Cardiac fibroblast (primary cell): ENCODE measurements around the gene CHAF1A.

ENCODE experiments used
- DNase-seq, 2 donors: peaks; one replicate each; pipeline versions ENCODE4 v3.0.0 to v3.0.0-alpha.2; 2010; ENCODE audit warnings: low read depth in 2 of 2
- H3K4me3 ChIP-seq, 2 donors: replicated peaks in 1 of 2; 1 replicate in 1 of 2; 2 replicates in 1 of 2; pipeline ENCODE4 v1.5.1; 2011; ENCODE audit warnings: low read depth in 2 of 2, low read length in 2 of 2, mild to moderate bottlenecking in 2 of 2, moderate library complexity in 1 of 2
- TF ChIP-seq, protein P1 (sequence below): IDR thresholded peaks from one replicate; pipeline ENCODE4 v1.5.1; 2011; ENCODE audit warnings: low read depth, mild to moderate bottlenecking, low read length, inconsistent platforms

CHAF1A gene

DNA sequence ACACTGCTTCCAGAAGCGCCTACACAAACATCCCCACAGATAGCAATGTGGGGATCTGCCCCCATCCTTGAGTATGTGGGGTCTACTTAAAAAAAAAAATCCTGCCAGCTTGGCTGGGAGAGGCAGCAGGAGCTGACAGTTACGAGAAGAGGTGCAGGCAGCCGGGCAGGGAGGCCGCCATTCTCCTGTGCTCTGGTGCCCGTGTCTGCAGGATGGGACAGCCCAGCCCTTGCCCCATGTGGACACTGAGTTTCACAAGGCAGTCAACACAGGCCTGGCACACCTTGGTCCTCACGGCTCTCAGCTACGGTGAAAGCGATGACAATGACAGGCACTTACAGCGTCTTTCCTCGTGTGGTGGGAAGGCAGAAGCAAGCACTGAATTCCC is 35.1 kb upstream of the CHAF1A start:
- TF ChIP-seq, protein P1, sequence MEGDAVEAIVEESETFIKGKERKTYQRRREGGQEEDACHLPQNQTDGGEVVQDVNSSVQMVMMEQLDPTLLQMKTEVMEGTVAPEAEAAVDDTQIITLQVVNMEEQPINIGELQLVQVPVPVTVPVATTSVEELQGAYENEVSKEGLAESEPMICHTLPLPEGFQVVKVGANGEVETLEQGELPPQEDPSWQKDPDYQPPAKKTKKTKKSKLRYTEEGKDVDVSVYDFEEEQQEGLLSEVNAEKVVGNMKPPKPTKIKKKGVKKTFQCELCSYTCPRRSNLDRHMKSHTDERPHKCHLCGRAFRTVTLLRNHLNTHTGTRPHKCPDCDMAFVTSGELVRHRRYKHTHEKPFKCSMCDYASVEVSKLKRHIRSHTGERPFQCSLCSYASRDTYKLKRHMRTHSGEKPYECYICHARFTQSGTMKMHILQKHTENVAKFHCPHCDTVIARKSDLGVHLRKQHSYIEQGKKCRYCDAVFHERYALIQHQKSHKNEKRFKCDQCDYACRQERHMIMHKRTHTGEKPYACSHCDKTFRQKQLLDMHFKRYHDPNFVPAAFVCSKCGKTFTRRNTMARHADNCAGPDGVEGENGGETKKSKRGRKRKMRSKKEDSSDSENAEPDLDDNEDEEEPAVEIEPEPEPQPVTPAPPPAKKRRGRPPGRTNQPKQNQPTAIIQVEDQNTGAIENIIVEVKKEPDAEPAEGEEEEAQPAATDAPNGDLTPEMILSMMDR = no peak
- no peak for DNase-seq
- no peak overlapping the region for H3K4me3 ChIP-seq

DNA sequence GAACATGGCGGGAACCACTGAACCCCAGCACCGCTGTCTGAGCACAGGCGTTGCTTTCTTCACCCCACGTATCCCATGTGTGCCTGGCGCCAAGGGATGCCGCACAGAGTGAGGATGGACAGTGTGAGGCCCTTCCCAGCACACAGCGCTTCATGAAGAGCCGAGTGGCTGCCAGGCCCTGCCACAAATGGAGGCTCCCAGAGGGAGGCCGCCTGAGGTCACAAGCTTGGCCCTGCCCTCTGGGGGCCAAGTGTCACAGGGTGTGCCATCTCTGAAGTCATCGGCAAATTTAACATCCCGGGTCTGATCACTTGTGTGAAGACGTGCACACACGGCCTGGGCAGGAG is 34.7 kb upstream of the CHAF1A start:
- TF ChIP-seq, protein P1 = no peak
- no peak for DNase-seq
- H3K4me3 ChIP-seq = no peak overlapping the region

DNA sequence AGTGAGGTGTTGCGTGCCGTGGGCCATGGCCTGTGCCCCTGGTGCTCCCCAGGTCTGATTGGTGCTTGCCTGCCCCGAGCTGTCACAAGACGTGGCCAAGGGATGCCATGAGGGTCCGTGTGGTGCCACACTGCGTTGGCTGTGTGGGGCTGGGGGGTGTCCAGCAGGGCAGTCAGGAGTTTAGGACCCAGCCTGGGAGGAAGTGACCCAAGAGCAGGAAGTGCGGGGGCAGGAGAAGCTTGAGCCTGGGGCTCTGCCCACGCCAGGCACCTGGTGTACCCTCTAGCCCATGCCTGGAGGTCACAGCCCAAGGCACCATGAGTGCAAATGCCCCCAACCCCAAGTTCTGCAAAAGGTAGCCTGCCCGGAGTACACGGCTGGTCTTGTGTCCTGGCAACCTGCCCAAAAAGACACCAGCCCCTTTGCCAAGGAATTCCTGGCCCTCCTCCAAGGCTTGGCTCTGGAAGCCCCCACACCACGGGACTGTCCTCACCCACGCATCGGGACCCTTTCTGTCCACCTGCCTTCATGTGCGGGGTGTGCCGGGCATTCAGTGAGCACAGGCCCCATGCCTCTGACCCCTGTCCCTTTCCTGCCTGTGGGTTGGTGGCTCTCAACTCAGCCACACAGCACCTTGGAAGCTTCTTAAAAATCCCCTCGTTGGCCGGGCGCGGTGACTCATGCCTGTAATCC is 34.2 kb upstream of the CHAF1A start:
- TF ChIP-seq, protein P1 = no peak
- H3K4me3 ChIP-seq = no peak overlapping the region
- DNase-seq = peak in 1 of 2 donors; percentile 39

DNA sequence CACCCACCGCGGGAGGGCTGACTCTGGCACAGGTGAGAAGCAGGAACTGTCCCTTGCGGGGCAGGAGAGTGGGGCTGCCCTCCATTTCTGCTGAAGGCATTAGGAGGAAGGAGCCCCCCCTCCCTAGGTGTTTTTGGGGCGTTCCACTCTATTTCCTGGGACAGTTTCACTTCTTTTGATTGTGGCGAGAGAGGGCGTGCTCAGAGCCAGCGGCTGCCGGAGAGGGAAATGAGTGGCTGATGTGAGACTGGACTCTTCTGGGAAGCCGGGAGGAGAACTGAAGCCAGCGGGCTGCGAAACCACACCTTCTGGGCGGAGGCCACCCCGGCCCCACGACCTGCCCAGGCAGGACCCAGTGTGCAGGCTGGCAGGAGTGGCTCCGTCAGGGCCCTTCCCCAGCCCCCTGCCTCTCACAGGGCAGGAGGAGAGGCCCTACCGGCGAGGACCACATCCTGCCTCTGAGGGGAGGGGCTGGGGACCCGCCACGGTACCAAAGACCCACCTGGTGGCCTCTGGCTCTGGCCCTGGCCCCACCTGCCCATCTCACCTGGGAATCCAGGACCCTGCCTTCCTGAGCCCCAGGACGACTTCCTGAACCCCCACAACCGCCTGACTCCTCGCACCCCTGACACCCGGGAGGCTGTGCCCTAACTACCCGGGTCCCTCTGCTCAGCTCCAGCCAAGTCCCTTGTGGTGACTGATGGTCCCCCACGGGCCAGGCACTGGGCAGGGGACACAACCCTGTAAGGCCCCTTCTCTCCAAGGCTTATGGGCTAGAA is 33.1 kb upstream of the CHAF1A start:
- no peak overlapping the region for H3K4me3 ChIP-seq
- no peak for DNase-seq
- TF ChIP-seq, protein P1 = no peak

DNA sequence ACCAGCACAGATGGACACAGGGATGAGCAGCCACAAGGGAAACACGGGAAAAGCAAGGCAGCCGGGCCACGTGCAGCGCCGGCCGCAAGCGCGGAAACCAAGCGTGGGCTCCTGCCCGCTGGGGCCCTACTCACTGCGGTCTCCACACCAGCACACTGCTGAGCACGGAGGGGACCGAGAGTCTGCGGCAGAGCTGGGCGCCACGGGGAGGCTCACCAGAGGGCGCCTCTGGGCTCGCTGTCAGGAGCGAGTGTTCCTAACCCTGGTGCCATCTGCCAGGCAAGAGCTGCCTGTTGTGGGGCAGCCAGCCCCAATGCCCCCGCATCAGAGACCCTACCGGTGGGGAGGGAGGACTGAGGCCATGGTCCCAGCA is 32.6 kb upstream of the CHAF1A start:
- TF ChIP-seq, protein P1 = peak; percentile 4
- no peak for DNase-seq
- H3K4me3 ChIP-seq = no peak overlapping the region

DNA sequence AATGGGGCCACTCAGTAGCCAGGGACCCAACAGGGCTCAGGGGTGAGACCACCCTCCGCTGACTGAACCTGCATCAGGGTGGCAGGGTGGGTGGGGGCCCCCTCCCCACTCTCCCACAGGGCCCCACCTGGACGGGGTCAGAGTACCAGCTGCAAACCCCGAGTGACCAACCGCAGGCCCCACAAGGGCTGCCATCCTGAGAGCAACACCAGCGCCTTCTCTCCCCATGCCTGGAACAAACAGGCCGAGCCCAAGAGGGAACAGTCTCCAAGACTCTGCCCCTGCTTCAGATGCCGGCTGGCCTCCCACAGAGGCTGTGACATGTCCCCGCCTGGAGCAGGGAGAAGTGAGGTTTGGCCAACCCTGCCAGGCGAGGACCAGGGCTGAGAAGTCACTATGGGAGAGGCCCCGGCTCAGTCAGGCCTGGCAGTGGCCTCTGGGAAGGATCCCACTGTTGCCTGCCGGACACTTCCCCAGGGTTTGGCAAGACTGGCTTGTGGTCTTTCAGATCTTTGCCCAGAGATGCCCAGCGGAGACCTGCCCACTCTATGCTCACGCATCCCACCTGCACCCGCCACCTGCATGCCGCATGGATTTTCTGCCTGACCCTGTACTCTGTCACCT is 31.9 kb upstream of the CHAF1A start:
- TF ChIP-seq, protein P1 = no peak
- no peak for DNase-seq
- H3K4me3 ChIP-seq = no peak overlapping the region
